Activated CD8-positive, alpha-beta memory T cell treated with anti-CD3 and anti-CD28 coated beads, Interleukin-2, amount 50 U/mL, for 1 hour (primary cell): ENCODE measurements around the gene RET.

Source experiments
- DNase-seq: peaks from one replicate; pipeline ENCODE4 v3.0.0-alpha.2; 2020; ENCODE audit errors: extremely low read depth

RET gene

GRCh38 chr10:43044448-43044921 lies 32.4 kb upstream of the RET start:
- DNase-seq = no peak

GRCh38 chr10:43044961-43045621 lies 31.8 kb upstream of the RET start:
- no peak for DNase-seq

- no peak for DNase-seq
Measured at GRCh38 chr10:43045631-43046287, 31.1 kb upstream of the RET start.

- DNase-seq = no peak
Measured at GRCh38 chr10:43046288-43046991, 30.4 kb upstream of the RET start.

- no peak for DNase-seq
Measured at GRCh38 chr10:43047288-43047970, 29.4 kb upstream of the RET start.

GRCh38 chr10:43048301-43049051 lies 28.4 kb upstream of the RET start:
- DNase-seq = no peak

GRCh38 chr10:43049081-43049551 lies 27.8 kb upstream of the RET start:
- no peak for DNase-seq

GRCh38 chr10:43050011-43050410 lies 26.9 kb upstream of the RET start:
- no peak for DNase-seq

GRCh38 chr10:43053825-43054224 lies 23.0 kb upstream of the RET start:
- DNase-seq = no peak

GRCh38 chr10:43054593-43054992 lies 22.3 kb upstream of the RET start:
- no peak for DNase-seq

GRCh38 chr10:43055217-43055616 lies 21.7 kb upstream of the RET start:
- DNase-seq = no peak

- DNase-seq = no peak
Measured at GRCh38 chr10:43055991-43056567, 20.8 kb upstream of the RET start.

- no peak for DNase-seq
Measured at GRCh38 chr10:43056568-43057011, 20.3 kb upstream of the RET start.

- DNase-seq = no peak
Measured at GRCh38 chr10:43057231-43057711, 19.6 kb upstream of the RET start.

- DNase-seq = no peak
Measured at GRCh38 chr10:43057831-43058340, 19.0 kb upstream of the RET start.

- no peak for DNase-seq
Measured at GRCh38 chr10:43058716-43059335, 18.0 kb upstream of the RET start.

- no peak for DNase-seq
Measured at GRCh38 chr10:43059336-43059720, 17.5 kb upstream of the RET start.

- DNase-seq = no peak
Measured at GRCh38 chr10:43059828-43060227, 17.0 kb upstream of the RET start.

GRCh38 chr10:43060291-43060690 lies 16.6 kb upstream of the RET start:
- DNase-seq = no peak

- DNase-seq = no peak
Measured at GRCh38 chr10:43061331-43061730, 15.5 kb upstream of the RET start.
